OCI-LY7 (cell line): ENCODE results near the gene CRIP1.
A peak's percentile ranks its signal among the peaks of the same experiment; 100 is the strongest.

Experiments used
- EZH2phosphoT487 ChIP-seq: fragments of 200-600 bp; sonication (generic); IDR thresholded peaks from 2 replicates; pipeline ENCODE4 v1.6.1; 2018; ENCODE audit warnings: low read depth, borderline replicate concordance, mild to moderate bottlenecking, mixed run types, antibody characterized with exemption, low read length, moderate library complexity, mixed read lengths
- TF ChIP-seq, protein P1 (sequence below): fragments of 200-600 bp; sonication (generic); conservative IDR thresholded peaks from 2 replicates; pipeline ENCODE4 v1.5.1; 2014; ENCODE audit warnings: mild to moderate bottlenecking, antibody characterized with exemption, low read length, moderate library complexity, mixed read lengths

DNA sequence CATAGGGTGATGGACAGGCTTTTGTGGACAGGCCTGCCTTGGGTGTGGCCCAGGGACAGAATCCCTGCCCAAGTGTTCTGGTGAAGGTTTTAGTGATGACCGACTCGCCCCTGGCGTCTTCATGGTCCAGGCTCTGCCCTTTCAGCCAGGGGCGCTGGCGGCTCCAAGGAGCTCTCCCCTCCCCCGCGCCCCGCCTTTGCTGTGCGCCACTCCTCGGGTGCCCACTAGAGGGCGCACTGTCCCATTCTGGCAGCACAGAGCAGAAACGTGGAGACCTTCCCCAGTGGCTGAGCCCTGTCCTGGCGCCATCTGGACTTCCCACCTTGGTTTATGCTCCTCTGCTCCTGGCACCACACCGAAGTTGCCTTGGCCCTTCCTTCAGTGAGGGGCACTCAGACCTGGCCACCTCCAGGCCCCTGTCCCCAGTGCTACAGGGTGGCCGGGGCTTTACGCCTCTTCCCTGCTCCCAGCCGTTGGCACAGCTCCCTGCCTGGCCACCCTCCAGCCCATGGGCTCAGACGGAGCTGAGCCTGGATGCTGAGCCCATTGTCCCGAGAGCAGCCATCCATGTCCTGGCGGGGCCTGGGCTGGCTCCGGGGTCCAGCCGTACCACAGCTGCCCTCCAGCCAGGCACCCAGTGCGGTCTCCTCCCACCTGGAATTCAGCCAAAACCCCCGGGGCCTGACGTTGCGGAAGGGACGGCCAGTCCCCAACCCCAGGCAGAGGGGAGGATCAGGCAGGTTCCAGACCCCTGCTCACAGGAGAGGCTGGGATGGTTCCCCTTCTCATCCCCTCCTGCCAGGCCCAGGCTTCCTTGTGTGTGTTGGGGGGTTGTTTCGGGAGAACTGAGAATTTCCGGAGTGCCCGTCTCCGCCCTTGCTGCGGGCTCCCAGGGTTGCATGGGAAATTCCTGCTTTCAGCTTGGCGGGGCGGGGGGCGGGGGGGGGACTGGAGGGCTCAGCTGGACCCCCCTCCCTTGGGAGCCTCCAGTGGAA, 5.6 kb upstream of the CRIP1 start:
- TF ChIP-seq, protein P1, sequence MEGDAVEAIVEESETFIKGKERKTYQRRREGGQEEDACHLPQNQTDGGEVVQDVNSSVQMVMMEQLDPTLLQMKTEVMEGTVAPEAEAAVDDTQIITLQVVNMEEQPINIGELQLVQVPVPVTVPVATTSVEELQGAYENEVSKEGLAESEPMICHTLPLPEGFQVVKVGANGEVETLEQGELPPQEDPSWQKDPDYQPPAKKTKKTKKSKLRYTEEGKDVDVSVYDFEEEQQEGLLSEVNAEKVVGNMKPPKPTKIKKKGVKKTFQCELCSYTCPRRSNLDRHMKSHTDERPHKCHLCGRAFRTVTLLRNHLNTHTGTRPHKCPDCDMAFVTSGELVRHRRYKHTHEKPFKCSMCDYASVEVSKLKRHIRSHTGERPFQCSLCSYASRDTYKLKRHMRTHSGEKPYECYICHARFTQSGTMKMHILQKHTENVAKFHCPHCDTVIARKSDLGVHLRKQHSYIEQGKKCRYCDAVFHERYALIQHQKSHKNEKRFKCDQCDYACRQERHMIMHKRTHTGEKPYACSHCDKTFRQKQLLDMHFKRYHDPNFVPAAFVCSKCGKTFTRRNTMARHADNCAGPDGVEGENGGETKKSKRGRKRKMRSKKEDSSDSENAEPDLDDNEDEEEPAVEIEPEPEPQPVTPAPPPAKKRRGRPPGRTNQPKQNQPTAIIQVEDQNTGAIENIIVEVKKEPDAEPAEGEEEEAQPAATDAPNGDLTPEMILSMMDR: peak; percentile 97
- TF ChIP-seq EZH2phosphoT487: no peak
